HEK293 (cell line): ENCODE data around the gene OR2V2.
A peak's percentile ranks its signal among the peaks of the same experiment; 100 is the strongest.

Experiments used
- CTCF ChIA-PET: fragments of 350-600 bp; formaldehyde crosslinking; extraction: SDS; loops from one replicate; lab custom pipeline; 2021; ENCODE audit warnings: antibody characterized with exemption; lab: Yijun Ruan, JAX
- POLR2A ChIA-PET: fragments of 300-600 bp; formaldehyde crosslinking; extraction: SDS; loops from one replicate; lab custom pipeline; 2020; ENCODE audit warnings: antibody characterized with exemption, inconsistent platforms; lab: Yijun Ruan, JAX
- H3K27ac ChIP-seq: fragments of 200-500 bp; sonication (Bioruptor generic); 2 replicates; pipeline ENCODE4 v1.5.1; 2014; ENCODE audit warnings: low read depth, low read length, control low read depth, inconsistent platforms; ENCODE audit errors: extremely low read depth
- H3K36me3 ChIP-seq, 2 experiments: fragments of 200-500 bp in 1 of 2; sonication (Bioruptor generic) in 1 of 2; 1 replicate in 1 of 2; 2 replicates in 1 of 2; pipeline ENCODE4 v1.5.1; 2014 to 2017; ENCODE audit warnings: inconsistent platforms in 2 of 2, low read length in 2 of 2; ENCODE audit not compliant: control insufficient read depth in 2 of 2, insufficient read depth in 1 of 2
- H3K4me1 ChIP-seq: fragments of 200-500 bp; sonication (Bioruptor generic); 2 replicates; pipeline ENCODE4 v1.5.1; 2014; ENCODE audit warnings: mild to moderate bottlenecking, low read length, inconsistent platforms; ENCODE audit not compliant: control insufficient read depth, insufficient read depth
- H3K4me3 ChIP-seq: 2 replicates; pipeline ENCODE4 v1.5.1; 2011; ENCODE audit warnings: low read depth, mild to moderate bottlenecking, control low read depth, low read length, moderate library complexity
- H3K9me3 ChIP-seq: fragments of 200-500 bp; sonication (Bioruptor generic); 2 replicates; pipeline ENCODE4 v1.5.1; 2014; ENCODE audit warnings: low read depth, low read length, inconsistent platforms; ENCODE audit not compliant: control insufficient read depth, insufficient read depth
- BCL11A ChIP-seq: fragments of 450-650 bp; formaldehyde crosslinking; IDR thresholded peaks from 2 replicates; pipeline ENCODE4 v1.5.1; 2016; ENCODE audit warnings: low read depth, missing biosample characterization, missing genetic modification characterization
- EGR2 ChIP-seq: fragments of 450-650 bp; formaldehyde crosslinking; IDR thresholded peaks from 2 replicates; pipeline ENCODE4 v1.5.1; 2016; ENCODE audit warnings: low read depth, missing biosample characterization, missing genetic modification characterization
- GLIS1 ChIP-seq: fragments of 450-650 bp; formaldehyde crosslinking; IDR thresholded peaks from 2 replicates; pipeline ENCODE4 v1.5.1; 2016; ENCODE audit warnings: missing biosample characterization, missing genetic modification characterization
- IKZF3 ChIP-seq: fragments of 450-650 bp; IDR thresholded peaks from 2 replicates; pipeline ENCODE4 v1.5.0; 2018; ENCODE audit warnings: missing biosample characterization, mild to moderate bottlenecking, missing genetic modification characterization, moderate library complexity
- OSR2 ChIP-seq: fragments of 450-650 bp; formaldehyde crosslinking; IDR thresholded peaks from 2 replicates; pipeline ENCODE4 v1.5.1; 2016; ENCODE audit warnings: missing biosample characterization, missing genetic modification characterization
- ZBTB20 ChIP-seq: fragments of 450-650 bp; formaldehyde crosslinking; IDR thresholded peaks from 2 replicates; pipeline ENCODE4 v1.5.1; 2016; ENCODE audit warnings: missing biosample characterization, missing genetic modification characterization
- ZBTB7A ChIP-seq: fragments of 450-650 bp; formaldehyde crosslinking; IDR thresholded peaks from 2 replicates; pipeline ENCODE4 v1.5.1; 2016; ENCODE audit warnings: low read depth, missing biosample characterization, missing genetic modification characterization
- ZBTB8A ChIP-seq: fragments of 450-650 bp; formaldehyde crosslinking; IDR thresholded peaks from 2 replicates; pipeline ENCODE4 v1.5.1; 2016; ENCODE audit warnings: missing biosample characterization, missing genetic modification characterization
- ZEB2 ChIP-seq: fragments of 450-650 bp; formaldehyde crosslinking; IDR thresholded peaks from 2 replicates; pipeline ENCODE4 v1.5.1; 2016; ENCODE audit warnings: missing biosample characterization, missing genetic modification characterization
- ZFHX2 ChIP-seq: fragments of 450-650 bp; formaldehyde crosslinking; conservative IDR thresholded peaks from 2 replicates; pipeline ENCODE4 v1.5.1; 2016; ENCODE audit warnings: missing biosample characterization, missing genetic modification characterization
- ZFP69B ChIP-seq: fragments of 450-650 bp; formaldehyde crosslinking; IDR thresholded peaks from 2 replicates; pipeline ENCODE4 v1.5.1; 2016; ENCODE audit warnings: missing biosample characterization, missing genetic modification characterization
- ZNF223 ChIP-seq: fragments of 450-650 bp; formaldehyde crosslinking; IDR thresholded peaks from 2 replicates; pipeline ENCODE4 v1.5.1; 2016; ENCODE audit warnings: missing biosample characterization, missing genetic modification characterization
- ZNF302 ChIP-seq: fragments of 450-650 bp; formaldehyde crosslinking; IDR thresholded peaks from 2 replicates; pipeline ENCODE4 v1.5.1; 2016; ENCODE audit warnings: missing biosample characterization, missing genetic modification characterization, low read depth
- ZNF341 ChIP-seq: fragments of 450-650 bp; formaldehyde crosslinking; IDR thresholded peaks from 2 replicates; pipeline ENCODE4; 2016; ENCODE audit warnings: low read depth, missing biosample characterization, missing genetic modification characterization
- ZNF585B ChIP-seq: fragments of 450-650 bp; formaldehyde crosslinking; IDR thresholded peaks from 2 replicates; pipeline ENCODE4 v1.5.1; 2016; ENCODE audit warnings: missing biosample characterization, missing genetic modification characterization
- ZNF629 ChIP-seq: fragments of 450-650 bp; formaldehyde crosslinking; IDR thresholded peaks from 2 replicates; pipeline ENCODE4 v1.5.1; 2017; ENCODE audit warnings: missing biosample characterization, missing genetic modification characterization
- ZNF830 ChIP-seq: fragments of 450-650 bp; IDR thresholded peaks from 2 replicates; pipeline ENCODE4 v1.5.0; 2018; ENCODE audit warnings: missing biosample characterization, missing genetic modification characterization, low read depth, mild to moderate bottlenecking, moderate library complexity
- ZSCAN30 ChIP-seq: fragments of 450-650 bp; IDR thresholded peaks from 2 replicates; pipeline ENCODE4 v1.5.1; 2018; ENCODE audit warnings: missing biosample characterization, mild to moderate bottlenecking, missing genetic modification characterization, moderate library complexity
- ZXDB ChIP-seq: fragments of 450-650 bp; formaldehyde crosslinking; IDR thresholded peaks from 2 replicates; pipeline ENCODE4 v1.5.1; 2016; ENCODE audit warnings: missing biosample characterization, missing genetic modification characterization
- TF ChIP-seq, protein P1 (sequence below): fragments of 450-650 bp; formaldehyde crosslinking; IDR thresholded peaks from 2 replicates; pipeline ENCODE4 v1.5.1; 2016; ENCODE audit warnings: missing biosample characterization, missing genetic modification characterization
- TF ChIP-seq, protein P2 (sequence below): fragments of 450-650 bp; formaldehyde crosslinking; IDR thresholded peaks from 2 replicates; pipeline ENCODE4 v1.5.1; 2016; ENCODE audit warnings: missing biosample characterization, missing genetic modification characterization
- TF ChIP-seq, protein P3 (sequence below): fragments of 450-650 bp; formaldehyde crosslinking; IDR thresholded peaks from 2 replicates; pipeline ENCODE4 v1.5.1; 2016; ENCODE audit warnings: missing biosample characterization, missing genetic modification characterization
- TF ChIP-seq, protein P4 (sequence below): fragments of 450-650 bp; formaldehyde crosslinking; IDR thresholded peaks from 2 replicates; pipeline ENCODE4 v1.5.1; 2016; ENCODE audit warnings: missing biosample characterization, missing genetic modification characterization, low read depth
- TF ChIP-seq, protein P5 (sequence below): fragments of 450-650 bp; formaldehyde crosslinking; IDR thresholded peaks from 2 replicates; pipeline ENCODE4 v1.5.1; 2016; ENCODE audit warnings: missing biosample characterization, missing genetic modification characterization, borderline replicate concordance
- TF ChIP-seq, protein P6 (sequence below): fragments of 450-650 bp; formaldehyde crosslinking; IDR thresholded peaks from 2 replicates; pipeline ENCODE4 v1.5.1; 2016; ENCODE audit warnings: missing biosample characterization, missing genetic modification characterization
- TF ChIP-seq, protein P7 (sequence below): fragments of 450-650 bp; formaldehyde crosslinking; IDR thresholded peaks from 2 replicates; pipeline ENCODE4 v1.5.1; 2016; ENCODE audit warnings: missing biosample characterization, missing genetic modification characterization

Gene OR2V2

DNA sequence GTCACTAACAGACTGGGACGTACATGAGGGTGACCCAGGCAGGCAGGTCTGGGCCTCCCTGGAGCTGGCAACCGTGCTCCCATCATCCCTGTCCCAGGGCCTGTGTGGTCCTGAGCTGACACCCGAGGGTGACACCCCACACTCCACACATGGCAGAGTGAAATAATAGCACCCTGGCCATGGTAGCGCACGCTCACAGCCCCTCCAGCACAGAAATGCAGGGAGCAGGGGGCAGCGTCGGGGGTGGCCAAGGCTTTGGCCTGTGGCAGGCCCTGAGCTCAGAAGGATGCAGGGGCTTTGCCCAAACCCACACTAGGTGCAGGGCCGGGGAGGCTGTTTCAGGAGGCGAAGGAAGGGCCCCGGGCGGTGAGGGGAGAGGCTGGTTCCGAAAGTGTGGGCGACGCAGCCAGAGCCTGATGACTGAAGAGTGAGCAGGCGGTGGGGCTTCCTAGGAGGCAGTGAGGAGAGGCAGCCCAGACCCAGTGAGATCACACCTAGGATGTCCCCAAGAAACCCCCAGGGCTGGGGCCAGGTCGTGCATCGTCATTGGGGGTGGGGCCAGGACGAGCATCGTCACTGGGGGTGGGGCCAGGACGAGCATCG lies 12.9 kb downstream of the OR2V2 start:
- Histone ChIP-seq H3K27ac (peak overlapping the region; percentile 75; the same call in 1 of the 2 replicates), H3K4me3 (peak overlapping the region; percentile 31), H3K9me3 (no peaks in the 10 kb centered on the region), H3K36me3 (no peaks in the 10 kb centered on the region), H3K4me1 (peaks cover 4% of the 10 kb centered on the region)
- POLR2A ChIA-PET, result no interaction called here
- CTCF ChIA-PET, result interaction anchor here (0.7 to 2.0 kb wide), 7 partner anchors 8 to 291 kb away, joined by 3 to 7 read pairs (median 3); no protein-coding TSS in a partner anchor
- TF ChIP-seq BCL11A (tag by site-specific recombination) (0 out of 2 replicates have a peak, but pooled peaks have one; percentile 23), ZBTB20 (tag by site-specific recombination) (peak; percentile 93), ZFHX2 (peak; percentile 86), EGR2 (peak; percentile 72), ZBTB7A (tag by site-specific recombination) (0 out of 2 replicates have a peak, but pooled peaks have one; percentile 68), ZFP69B (tag by site-specific recombination) (peak; percentile 72), GLIS1 (tag by site-specific recombination) (peak; percentile 86), ZBTB8A (tag by site-specific recombination) (peak; percentile 57; the same call in 1 of the 2 replicates), ZNF629 (peak; percentile 56), IKZF3 (0 out of 2 replicates have a peak, but pooled peaks have one; percentile 11), ZNF830 (tag by site-specific recombination) (no peak), ZXDB (tag by site-specific recombination) (peak; percentile 38; the same call in 1 of the 2 replicates), ZNF302 (tag by site-specific recombination) (no peak), ZSCAN30 (tag by site-specific recombination) (0 out of 2 replicates have a peak, but pooled peaks have one; percentile 32), ZNF585B (tag by site-specific recombination) (no peak), ZNF341 (tag by site-specific recombination) (peak; percentile 23; the same call in 1 of the 2 replicates), ZNF223 (tag by site-specific recombination) (peak; percentile 76), OSR2 (tag by site-specific recombination) (peak; percentile 72), ZEB2 (no peak)
- TF ChIP-seq, protein P1, sequence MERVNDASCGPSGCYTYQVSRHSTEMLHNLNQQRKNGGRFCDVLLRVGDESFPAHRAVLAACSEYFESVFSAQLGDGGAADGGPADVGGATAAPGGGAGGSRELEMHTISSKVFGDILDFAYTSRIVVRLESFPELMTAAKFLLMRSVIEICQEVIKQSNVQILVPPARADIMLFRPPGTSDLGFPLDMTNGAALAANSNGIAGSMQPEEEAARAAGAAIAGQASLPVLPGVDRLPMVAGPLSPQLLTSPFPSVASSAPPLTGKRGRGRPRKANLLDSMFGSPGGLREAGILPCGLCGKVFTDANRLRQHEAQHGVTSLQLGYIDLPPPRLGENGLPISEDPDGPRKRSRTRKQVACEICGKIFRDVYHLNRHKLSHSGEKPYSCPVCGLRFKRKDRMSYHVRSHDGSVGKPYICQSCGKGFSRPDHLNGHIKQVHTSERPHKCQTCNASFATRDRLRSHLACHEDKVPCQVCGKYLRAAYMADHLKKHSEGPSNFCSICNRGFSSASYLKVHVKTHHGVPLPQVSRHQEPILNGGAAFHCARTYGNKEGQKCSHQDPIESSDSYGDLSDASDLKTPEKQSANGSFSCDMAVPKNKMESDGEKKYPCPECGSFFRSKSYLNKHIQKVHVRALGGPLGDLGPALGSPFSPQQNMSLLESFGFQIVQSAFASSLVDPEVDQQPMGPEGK, result peak; percentile 72
- TF ChIP-seq, protein P2, sequence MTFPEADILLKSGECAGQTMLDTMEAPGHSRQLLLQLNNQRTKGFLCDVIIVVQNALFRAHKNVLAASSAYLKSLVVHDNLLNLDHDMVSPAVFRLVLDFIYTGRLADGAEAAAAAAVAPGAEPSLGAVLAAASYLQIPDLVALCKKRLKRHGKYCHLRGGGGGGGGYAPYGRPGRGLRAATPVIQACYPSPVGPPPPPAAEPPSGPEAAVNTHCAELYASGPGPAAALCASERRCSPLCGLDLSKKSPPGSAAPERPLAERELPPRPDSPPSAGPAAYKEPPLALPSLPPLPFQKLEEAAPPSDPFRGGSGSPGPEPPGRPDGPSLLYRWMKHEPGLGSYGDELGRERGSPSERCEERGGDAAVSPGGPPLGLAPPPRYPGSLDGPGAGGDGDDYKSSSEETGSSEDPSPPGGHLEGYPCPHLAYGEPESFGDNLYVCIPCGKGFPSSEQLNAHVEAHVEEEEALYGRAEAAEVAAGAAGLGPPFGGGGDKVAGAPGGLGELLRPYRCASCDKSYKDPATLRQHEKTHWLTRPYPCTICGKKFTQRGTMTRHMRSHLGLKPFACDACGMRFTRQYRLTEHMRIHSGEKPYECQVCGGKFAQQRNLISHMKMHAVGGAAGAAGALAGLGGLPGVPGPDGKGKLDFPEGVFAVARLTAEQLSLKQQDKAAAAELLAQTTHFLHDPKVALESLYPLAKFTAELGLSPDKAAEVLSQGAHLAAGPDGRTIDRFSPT (tag by site-specific recombination), result 0 out of 2 replicates have a peak, but pooled peaks have one; percentile 38
- TF ChIP-seq, protein P3, sequence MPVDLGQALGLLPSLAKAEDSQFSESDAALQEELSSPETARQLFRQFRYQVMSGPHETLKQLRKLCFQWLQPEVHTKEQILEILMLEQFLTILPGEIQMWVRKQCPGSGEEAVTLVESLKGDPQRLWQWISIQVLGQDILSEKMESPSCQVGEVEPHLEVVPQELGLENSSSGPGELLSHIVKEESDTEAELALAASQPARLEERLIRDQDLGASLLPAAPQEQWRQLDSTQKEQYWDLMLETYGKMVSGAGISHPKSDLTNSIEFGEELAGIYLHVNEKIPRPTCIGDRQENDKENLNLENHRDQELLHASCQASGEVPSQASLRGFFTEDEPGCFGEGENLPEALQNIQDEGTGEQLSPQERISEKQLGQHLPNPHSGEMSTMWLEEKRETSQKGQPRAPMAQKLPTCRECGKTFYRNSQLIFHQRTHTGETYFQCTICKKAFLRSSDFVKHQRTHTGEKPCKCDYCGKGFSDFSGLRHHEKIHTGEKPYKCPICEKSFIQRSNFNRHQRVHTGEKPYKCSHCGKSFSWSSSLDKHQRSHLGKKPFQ (tag by site-specific recombination), result 0 out of 2 replicates have a peak, but pooled peaks have one; percentile 61
- TF ChIP-seq, protein P4, sequence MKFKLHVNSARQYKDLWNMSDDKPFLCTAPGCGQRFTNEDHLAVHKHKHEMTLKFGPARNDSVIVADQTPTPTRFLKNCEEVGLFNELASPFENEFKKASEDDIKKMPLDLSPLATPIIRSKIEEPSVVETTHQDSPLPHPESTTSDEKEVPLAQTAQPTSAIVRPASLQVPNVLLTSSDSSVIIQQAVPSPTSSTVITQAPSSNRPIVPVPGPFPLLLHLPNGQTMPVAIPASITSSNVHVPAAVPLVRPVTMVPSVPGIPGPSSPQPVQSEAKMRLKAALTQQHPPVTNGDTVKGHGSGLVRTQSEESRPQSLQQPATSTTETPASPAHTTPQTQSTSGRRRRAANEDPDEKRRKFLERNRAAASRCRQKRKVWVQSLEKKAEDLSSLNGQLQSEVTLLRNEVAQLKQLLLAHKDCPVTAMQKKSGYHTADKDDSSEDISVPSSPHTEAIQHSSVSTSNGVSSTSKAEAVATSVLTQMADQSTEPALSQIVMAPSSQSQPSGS (tag by site-specific recombination), result 0 out of 2 replicates have a peak, but pooled peaks have one; percentile 32
- TF ChIP-seq, protein P5, sequence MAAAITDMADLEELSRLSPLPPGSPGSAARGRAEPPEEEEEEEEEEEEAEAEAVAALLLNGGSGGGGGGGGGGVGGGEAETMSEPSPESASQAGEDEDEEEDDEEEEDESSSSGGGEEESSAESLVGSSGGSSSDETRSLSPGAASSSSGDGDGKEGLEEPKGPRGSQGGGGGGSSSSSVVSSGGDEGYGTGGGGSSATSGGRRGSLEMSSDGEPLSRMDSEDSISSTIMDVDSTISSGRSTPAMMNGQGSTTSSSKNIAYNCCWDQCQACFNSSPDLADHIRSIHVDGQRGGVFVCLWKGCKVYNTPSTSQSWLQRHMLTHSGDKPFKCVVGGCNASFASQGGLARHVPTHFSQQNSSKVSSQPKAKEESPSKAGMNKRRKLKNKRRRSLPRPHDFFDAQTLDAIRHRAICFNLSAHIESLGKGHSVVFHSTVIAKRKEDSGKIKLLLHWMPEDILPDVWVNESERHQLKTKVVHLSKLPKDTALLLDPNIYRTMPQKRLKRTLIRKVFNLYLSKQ (tag by site-specific recombination), result no peak
- TF ChIP-seq, protein P6, sequence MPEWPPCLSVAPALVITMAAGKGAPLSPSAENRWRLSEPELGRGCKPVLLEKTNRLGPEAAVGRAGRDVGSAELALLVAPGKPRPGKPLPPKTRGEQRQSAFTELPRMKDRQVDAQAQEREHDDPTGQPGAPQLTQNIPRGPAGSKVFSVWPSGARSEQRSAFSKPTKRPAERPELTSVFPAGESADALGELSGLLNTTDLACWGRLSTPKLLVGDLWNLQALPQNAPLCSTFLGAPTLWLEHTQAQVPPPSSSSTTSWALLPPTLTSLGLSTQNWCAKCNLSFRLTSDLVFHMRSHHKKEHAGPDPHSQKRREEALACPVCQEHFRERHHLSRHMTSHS (tag by site-specific recombination), result no peak
- TF ChIP-seq, protein P7, sequence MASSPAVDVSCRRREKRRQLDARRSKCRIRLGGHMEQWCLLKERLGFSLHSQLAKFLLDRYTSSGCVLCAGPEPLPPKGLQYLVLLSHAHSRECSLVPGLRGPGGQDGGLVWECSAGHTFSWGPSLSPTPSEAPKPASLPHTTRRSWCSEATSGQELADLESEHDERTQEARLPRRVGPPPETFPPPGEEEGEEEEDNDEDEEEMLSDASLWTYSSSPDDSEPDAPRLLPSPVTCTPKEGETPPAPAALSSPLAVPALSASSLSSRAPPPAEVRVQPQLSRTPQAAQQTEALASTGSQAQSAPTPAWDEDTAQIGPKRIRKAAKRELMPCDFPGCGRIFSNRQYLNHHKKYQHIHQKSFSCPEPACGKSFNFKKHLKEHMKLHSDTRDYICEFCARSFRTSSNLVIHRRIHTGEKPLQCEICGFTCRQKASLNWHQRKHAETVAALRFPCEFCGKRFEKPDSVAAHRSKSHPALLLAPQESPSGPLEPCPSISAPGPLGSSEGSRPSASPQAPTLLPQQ (tag by site-specific recombination), result peak; percentile 57; the same call in 1 of the 2 replicates
